Measurements from ENCODE around the gene ALDH1A2. TPM values are rescaled to one million over a fixed set of nuclear protein-coding genes. Genes with fewer than 3 reads are reported as not detected.
"Not testable (repeated sequence)": the region's sequence is repeated elsewhere in the genome, so short reads cannot be mapped to it uniquely, and the experiment has no call there.

Gene ALDH1A2
- total RNA-seq, 2 experiments from 2014 or later = 0.63 TPM; not detected in 1

DNA sequence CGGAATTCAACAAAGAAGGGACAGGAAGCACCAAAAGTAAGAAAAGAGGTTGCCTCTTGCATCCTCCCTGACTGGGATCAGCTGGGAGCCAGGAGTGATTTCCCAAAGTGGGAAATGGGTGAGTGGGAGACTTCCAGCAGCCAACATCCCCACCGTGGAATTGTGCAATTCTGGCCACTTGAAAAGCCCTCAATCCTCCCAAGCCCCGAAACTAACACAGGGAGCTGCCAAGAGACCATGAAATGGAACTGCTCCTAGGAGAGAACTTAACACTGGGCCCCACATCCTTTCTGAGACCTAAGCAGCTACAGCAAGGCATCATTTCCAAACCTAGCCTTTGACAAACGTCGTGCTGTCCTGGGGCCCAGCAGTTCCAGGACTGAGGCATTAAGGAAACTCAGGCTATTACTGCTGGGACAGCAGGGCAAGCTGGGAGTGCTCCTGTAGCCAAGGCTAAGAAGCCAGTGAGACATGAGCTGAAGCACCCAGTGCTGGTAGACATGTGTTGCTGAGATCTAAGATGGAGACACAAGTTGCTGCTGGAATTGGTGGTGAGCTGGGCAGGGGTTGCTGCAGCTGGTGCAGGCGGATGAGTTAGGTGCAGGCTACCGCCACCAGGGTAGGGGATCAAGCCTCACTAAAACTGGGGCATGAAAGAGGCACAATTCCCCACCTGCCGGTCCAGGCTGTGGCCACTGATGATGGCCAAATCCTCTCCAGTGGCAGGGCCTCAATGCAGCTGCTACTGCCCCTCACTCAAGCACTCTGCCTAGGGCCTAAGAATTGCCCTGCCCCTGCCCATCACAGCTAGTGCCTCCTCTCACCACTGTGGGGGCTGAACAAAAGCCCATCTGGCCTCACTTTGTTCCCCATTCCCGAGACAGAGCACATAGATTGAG, 43.9 kb downstream of the ALDH1A2 start:
- ChIA-PET CTCF (no interaction called here), POLR2A (no interaction called here)
- no peak for DNase-seq
- Mint-ChIP-seq H3K36me3 (ENCODE audit: low read depth) (no peaks in the 10 kb centered on the region), H3K27ac (no peak overlapping the region), H3K4me1 (no peaks in the 10 kb centered on the region), H3K9me3 (peaks cover 25% of the 10 kb centered on the region), H3K4me3 (no peak overlapping the region), H3K27me3 (peaks cover 3% of the 10 kb centered on the region)

DNA sequence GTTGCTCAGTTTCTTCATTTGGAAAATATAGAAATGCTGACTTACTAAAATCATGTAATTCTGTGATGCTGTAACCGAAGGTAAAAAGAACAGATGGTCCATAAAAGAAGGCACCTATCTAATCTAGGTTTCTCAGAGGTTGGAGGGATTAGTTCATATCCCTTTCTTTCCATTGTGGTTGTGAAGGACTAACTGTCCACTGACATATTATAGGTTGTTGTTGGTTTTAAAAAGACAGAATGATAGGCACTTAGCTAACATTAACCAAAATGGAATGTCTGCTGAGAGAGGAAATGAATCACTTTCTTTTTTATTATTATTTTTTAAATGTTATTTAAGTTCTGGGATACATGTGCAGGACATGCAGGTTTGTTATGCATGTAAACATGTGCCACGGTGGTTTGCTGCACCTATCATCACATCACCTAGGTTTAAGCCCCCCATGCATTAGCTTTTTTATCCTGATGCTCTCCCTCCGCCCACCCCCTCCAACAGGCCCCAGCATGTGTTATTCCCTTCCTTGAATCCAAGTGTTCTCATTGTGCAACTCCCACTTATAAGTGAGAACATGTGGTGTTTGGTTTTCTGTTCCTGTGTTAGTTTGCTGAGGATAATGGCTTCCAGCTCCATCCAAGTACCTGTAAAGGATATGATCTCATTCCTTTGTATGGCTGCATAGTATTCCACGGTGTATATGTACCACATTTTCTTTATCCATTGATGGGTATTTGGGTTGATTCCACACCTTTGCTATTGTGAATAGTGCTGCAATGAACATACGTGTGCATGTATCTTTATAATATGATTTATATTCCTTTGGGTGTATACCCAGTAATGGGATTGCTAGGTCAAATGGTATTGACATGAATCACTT, 45.8 kb downstream of the ALDH1A2 start:
- peaks cover 10% of the 10 kb centered on the region for H3K9me3 Mint-ChIP-seq
- no peak for DNase-seq
- H3K27me3 Mint-ChIP-seq = peaks cover 6% of the 10 kb centered on the region
- no peaks in the 10 kb centered on the region for H3K4me1 Mint-ChIP-seq
- no peak overlapping the region for H3K4me3 Mint-ChIP-seq
- ChIA-PET CTCF (no interaction called here), POLR2A (no interaction called here)
- no peak overlapping the region for H3K27ac Mint-ChIP-seq
- H3K36me3 Mint-ChIP-seq (ENCODE audit: low read depth) = no peaks in the 10 kb centered on the region

DNA sequence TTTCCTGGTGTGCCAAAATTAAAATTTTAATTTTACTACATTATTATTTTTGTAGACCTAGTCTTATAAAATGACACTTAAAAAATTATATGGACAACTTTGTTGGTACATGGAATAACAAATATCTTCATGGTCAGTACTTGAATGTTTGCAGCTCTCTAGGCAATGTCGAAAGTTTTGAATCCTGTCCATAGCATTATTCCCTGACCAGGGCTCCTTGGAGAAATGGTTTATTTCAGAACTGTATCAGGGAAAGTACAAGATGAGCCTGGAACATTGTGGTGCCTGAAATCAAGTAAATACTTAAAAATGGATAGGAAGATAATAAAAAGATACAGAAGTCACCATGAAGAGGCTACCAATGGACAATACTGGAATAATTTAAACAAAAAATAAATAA, 47.6 kb downstream of the ALDH1A2 start:
- Mint-ChIP-seq H3K4me3 (no peak overlapping the region), H3K27me3 (peaks cover 15% of the 10 kb centered on the region), H3K36me3 (ENCODE audit: low read depth) (no peaks in the 10 kb centered on the region), H3K27ac (no peak overlapping the region), H3K9me3 (peaks cover 10% of the 10 kb centered on the region), H3K4me1 (no peaks in the 10 kb centered on the region)
- no peak for DNase-seq
- POLR2A ChIA-PET = no interaction called here
- CTCF ChIA-PET = no interaction called here

DNA sequence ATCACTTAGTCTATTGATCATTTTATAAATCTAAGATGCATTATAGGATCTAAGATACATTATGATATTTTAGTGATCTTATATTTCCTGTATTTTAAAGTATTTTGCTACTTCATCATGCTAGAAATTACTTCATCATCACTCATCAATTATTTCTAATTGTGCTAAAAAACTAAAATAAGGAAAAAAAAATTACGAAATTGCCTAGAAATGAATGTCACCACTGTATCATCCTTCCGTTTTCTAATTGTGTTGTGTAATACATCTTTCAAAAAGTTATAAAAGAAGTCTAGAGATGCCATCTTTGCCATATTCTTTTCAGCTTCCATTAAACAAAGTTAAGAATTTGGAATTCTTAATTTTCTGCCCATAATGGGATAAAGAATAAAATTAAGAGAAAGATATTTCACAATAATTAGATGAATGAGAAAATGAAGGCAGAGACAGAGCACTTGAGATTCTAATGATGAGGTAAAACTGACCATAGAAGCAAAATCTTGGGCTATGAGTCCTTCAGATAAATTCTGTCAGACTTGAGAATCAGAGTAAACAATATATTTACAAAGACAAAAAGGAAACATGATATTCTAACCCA, 48.8 kb downstream of the ALDH1A2 start:
- CTCF ChIA-PET = no interaction called here
- H3K9me3 Mint-ChIP-seq = peaks cover 3% of the 10 kb centered on the region
- H3K4me3 Mint-ChIP-seq = no peak overlapping the region
- H3K27ac Mint-ChIP-seq = no peak overlapping the region
- POLR2A ChIA-PET = no interaction called here
- H3K27me3 Mint-ChIP-seq = peaks cover 17% of the 10 kb centered on the region
- no peaks in the 10 kb centered on the region for H3K4me1 Mint-ChIP-seq
- no peaks in the 10 kb centered on the region for H3K36me3 Mint-ChIP-seq (ENCODE audit: low read depth)
- no peak for DNase-seq

DNA sequence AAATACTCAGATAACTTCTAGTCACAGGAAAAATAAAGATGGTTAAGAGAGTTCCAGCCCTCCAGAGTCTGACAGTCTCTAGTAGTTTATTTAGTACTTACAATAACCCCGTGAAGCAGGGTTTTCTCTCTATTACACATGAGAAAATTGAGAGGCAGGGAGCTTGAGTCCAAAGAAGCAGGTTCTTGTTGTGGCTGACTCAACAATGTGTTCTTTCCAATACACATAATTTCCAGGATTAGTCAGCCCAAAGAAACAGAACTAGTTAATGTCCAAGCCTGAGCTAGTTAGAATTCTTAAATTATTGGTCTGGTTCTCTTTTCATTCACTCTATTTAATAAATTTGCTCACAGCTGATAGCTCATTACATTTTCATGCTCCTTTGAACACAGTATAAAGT, 49.9 kb downstream of the ALDH1A2 start:
- no peaks in the 10 kb centered on the region for H3K9me3 Mint-ChIP-seq
- DNase-seq = no peak
- H3K27ac Mint-ChIP-seq = no peak overlapping the region
- H3K4me1 Mint-ChIP-seq = no peaks in the 10 kb centered on the region
- peaks cover 17% of the 10 kb centered on the region for H3K27me3 Mint-ChIP-seq
- no peaks in the 10 kb centered on the region for H3K36me3 Mint-ChIP-seq (ENCODE audit: low read depth)
- ChIA-PET CTCF (no interaction called here), POLR2A (no interaction called here)
- no peak overlapping the region for H3K4me3 Mint-ChIP-seq

DNA sequence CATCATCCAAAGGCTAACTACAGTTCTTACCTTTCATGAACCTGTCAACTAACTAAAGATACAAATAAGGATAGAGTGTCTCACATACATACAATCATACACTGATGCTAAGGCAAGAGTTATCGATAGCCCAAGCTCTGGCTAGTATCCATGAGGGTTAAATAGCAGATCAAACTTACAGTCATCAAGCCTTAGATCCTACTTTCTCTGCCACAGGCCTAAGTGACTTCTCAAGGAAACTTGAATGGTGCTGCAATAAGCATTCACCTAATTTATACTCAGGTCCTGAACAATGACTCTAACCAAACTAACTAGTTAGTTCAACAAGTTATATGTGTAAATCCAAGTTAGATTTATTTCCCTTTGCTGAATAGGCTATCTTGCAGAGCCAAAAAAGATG, 51.0 kb downstream of the ALDH1A2 start:
- DNase-seq = no peak
- Mint-ChIP-seq H3K9me3 (no peaks in the 10 kb centered on the region), H3K4me3 (no peak overlapping the region), H3K4me1 (no peaks in the 10 kb centered on the region), H3K36me3 (ENCODE audit: low read depth) (no peaks in the 10 kb centered on the region), H3K27ac (no peak overlapping the region), H3K27me3 (peaks cover 17% of the 10 kb centered on the region)
- POLR2A ChIA-PET = no interaction called here
- CTCF ChIA-PET = no interaction called here

DNA sequence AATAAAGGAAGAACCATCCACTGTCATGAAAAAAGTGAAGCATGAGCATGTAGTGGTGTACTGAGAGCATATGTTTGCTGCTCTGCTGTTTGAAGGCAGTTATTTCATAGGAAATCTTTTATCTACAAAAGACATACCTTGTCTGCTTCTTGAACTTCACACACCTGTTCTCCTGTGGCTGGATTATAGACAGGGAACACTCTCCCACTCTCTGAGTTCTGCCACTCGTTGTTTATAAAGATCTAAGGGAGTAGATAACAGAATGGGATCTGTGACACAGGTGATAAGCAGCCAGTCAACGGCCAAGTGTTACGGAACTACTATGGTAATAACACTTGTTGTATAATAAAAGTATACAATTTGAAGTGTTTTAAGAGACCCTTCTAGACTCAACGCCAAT, 51.5 kb downstream of the ALDH1A2 start:
- Mint-ChIP-seq H3K27ac (no peak overlapping the region), H3K9me3 (no peaks in the 10 kb centered on the region), H3K36me3 (ENCODE audit: low read depth) (no peaks in the 10 kb centered on the region), H3K27me3 (peaks cover 17% of the 10 kb centered on the region), H3K4me1 (no peaks in the 10 kb centered on the region), H3K4me3 (no peak overlapping the region)
- POLR2A ChIA-PET = no interaction called here
- CTCF ChIA-PET = no interaction called here
- no peak for DNase-seq

DNA sequence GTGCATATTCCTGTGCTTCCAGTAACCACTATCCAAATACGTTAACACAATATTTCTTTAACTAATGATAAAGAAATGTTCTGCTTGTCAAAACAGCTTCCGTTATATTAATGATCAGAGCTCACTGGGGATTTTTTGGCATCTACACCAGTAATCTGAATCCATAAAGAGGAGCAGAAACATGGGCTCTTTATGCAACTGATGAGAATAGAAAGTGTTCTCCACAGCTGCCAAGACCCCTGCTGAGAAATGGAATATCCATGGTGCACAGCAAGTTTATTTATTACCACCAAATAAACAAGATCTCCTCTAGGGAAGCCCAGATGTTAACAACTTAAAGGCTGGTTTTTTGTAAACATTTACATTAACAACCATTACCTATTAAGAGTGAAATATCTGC, 54.5 kb downstream of the ALDH1A2 start:
- Mint-ChIP-seq H3K27me3 (peaks cover 14% of the 10 kb centered on the region), H3K36me3 (ENCODE audit: low read depth) (no peaks in the 10 kb centered on the region), H3K4me3 (no peak overlapping the region), H3K4me1 (no peaks in the 10 kb centered on the region), H3K9me3 (no peaks in the 10 kb centered on the region), H3K27ac (no peak overlapping the region)
- ChIA-PET CTCF (no interaction called here), POLR2A (no interaction called here)
- no peak for DNase-seq

DNA sequence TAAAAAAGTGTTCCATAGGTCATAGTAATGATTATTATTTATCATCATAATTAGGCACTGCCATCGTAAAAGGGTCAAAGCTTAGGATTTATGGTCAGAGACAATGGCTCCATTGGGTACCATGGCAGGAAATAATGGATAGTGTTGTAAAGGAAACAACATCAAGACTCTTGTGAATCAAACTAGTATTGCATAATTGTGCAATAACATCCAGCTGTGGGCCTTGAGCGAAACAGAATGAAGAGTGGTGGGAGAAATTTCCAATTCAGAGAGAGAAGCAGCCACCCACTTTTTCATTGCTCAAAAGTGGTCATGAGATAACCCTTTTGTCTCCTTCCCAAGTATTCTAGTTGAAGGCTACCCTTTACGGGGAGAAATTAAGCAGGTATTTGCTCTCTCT, 61.7 kb downstream of the ALDH1A2 start:
- Mint-ChIP-seq H3K9me3 (no peaks in the 10 kb centered on the region), H3K4me3 (no peak overlapping the region), H3K4me1 (no peaks in the 10 kb centered on the region), H3K27ac (no peak overlapping the region), H3K36me3 (ENCODE audit: low read depth) (no peaks in the 10 kb centered on the region), H3K27me3 (peaks cover 7% of the 10 kb centered on the region)
- ChIA-PET CTCF (no interaction called here), POLR2A (no interaction called here)
- no peak for DNase-seq

DNA sequence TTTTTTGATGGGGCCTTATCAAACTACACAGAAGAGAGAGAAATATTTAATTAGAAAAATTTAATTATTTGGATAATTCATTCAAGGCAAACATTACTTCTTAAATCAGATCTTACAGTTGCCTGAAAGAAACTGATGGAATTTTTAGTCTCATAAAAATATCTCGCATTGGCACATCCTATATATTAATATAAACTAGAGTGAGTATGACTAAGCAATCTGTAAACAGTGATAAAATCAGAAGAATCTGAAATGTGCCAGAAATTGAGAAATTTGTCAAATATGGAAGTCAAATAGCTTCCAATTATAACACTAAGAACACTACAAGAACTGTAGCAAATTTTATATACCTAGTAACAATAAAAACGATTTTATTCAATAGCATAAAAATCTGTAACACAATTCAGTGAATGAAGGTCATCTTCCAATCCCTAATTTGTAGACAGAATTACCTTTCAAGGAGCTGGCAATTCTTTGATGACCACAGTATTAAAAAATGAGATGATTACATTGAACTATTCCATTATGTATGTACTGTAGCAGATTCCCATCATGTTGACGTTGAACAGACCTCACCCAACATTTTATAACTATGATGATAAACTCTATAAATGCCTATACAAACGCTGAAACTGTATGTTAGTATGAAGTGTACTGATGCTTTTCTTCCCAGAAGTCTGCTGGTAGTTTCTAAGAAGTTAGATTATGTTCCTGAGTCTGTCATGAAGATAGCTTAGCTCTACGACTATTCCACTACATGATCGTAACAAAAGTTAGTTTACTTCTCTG, 63.0 kb downstream of the ALDH1A2 start:
- H3K4me1 Mint-ChIP-seq = no peaks in the 10 kb centered on the region
- POLR2A ChIA-PET = no interaction called here
- H3K36me3 Mint-ChIP-seq (ENCODE audit: low read depth) = no peaks in the 10 kb centered on the region
- H3K27ac Mint-ChIP-seq = no peak overlapping the region
- CTCF ChIA-PET = no interaction called here
- H3K27me3 Mint-ChIP-seq = peaks cover 10% of the 10 kb centered on the region
- H3K9me3 Mint-ChIP-seq = no peaks in the 10 kb centered on the region
- no peak overlapping the region for H3K4me3 Mint-ChIP-seq
- no peak for DNase-seq

DNA sequence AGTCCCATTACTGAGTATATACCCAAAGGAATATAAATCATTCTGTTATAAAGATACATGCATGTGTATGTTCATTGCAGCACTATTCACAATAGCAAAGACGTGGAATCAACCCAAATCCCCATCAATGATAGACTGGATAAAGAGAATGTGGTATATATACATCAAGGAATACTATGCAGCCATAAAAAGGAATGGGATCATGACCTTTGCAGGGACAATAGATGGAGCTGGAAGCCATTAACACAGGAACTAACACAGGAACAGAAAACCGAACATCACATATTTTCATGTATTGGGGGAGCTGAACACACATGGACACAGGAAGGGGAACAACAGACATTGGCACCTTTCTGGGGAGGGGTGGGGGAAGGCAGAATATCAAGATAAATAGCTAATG, 65.8 kb downstream of the ALDH1A2 start:
- DNase-seq; H3K4me1 Mint-ChIP-seq; H3K9me3 Mint-ChIP-seq; H3K4me3 Mint-ChIP-seq; CTCF ChIA-PET; POLR2A ChIA-PET; H3K36me3 Mint-ChIP-seq (ENCODE audit: low read depth); H3K27ac Mint-ChIP-seq: not testable (repeated sequence)
- peaks cover 20% of the 10 kb centered on the region for H3K27me3 Mint-ChIP-seq

DNA sequence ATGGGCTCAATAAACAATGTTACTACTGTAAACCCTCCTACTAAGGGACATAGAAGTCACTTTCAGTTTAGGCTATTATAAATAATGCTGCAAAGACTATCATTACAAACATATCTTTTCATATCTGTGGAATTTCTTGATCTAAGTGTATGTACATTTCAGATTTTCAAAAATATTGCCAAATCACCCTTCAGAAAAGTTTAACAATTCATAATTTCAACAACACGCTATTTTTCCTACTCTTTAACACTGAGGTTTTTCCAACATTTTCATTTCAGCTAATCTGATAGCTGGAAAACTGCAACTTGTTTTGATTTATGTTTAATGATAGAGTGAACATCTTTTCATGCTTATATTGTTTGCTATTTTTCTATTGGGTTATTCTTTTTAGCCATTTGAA, 69.0 kb downstream of the ALDH1A2 start:
- H3K9me3 Mint-ChIP-seq = no peaks in the 10 kb centered on the region
- ChIA-PET POLR2A (no interaction called here), CTCF (no interaction called here)
- no peak overlapping the region for H3K4me3 Mint-ChIP-seq
- no peak overlapping the region for H3K27ac Mint-ChIP-seq
- H3K4me1 Mint-ChIP-seq = no peaks in the 10 kb centered on the region
- no peaks in the 10 kb centered on the region for H3K36me3 Mint-ChIP-seq (ENCODE audit: low read depth)
- no peak for DNase-seq
- H3K27me3 Mint-ChIP-seq = peaks cover 18% of the 10 kb centered on the region

Data from activated CD4-positive, alpha-beta memory T cell treated with anti-CD3 and anti-CD28 coated beads, Interleukin-2, amount 10 ng/mL, durations not matched to agents 7 days and 5 days (primary cell).